GM12878 (cell line): ENCODE measurements around the gene ZNF311. TPM values are rescaled to one million over a fixed set of nuclear protein-coding genes. Genes with fewer than 3 reads are reported as not detected.

Experiments used
- BHLHE40 ChIP-seq, 2 experiments: fragments of 450-650 bp in 1 of 2; IDR thresholded peaks; 2 replicates each; pipeline ENCODE4 v1.6.1; 2011 to 2017; ENCODE audit warnings: low read depth in 2 of 2, borderline replicate concordance in 1 of 2, improper control_type of control experiment in 1 of 2, low read length in 1 of 2, mild to moderate bottlenecking in 1 of 2
- CBFB ChIP-seq: IDR thresholded peaks from 2 replicates; pipeline ENCODE4 v1.6.1; 2016; ENCODE audit warnings: antibody characterized with exemption, low read depth
- CEBPB ChIP-seq, 2 experiments: fragments of 150-350 bp in 1 of 2; IDR thresholded peaks; 2 replicates each; pipeline ENCODE4 v1.6.1; 2012 to 2014; ENCODE audit warnings: low read depth in 2 of 2, low read length in 2 of 2, borderline replicate concordance in 1 of 2, inconsistent platforms in 1 of 2
- CREM ChIP-seq: IDR thresholded peaks from 2 replicates; pipeline ENCODE4 v1.6.1; 2014; ENCODE audit warnings: antibody characterized with exemption, low read depth
- ESRRA ChIP-seq: IDR thresholded peaks from 2 replicates; pipeline ENCODE4 v1.6.1; 2012; ENCODE audit warnings: mild to moderate bottlenecking, low read length, improper control_type of control experiment
- GABPA ChIP-seq: IDR thresholded peaks from 2 replicates; pipeline ENCODE4 v1.6.1; 2014; ENCODE audit warnings: antibody characterized with exemption, low read depth, mild to moderate bottlenecking, inconsistent platforms
- HDAC2 ChIP-seq: fragments of 200-600 bp; sonication (generic); IDR thresholded peaks from 2 replicates; pipeline ENCODE4 v1.6.1; 2017
- HDAC6 ChIP-seq: fragments of 200-600 bp; sonication (generic); IDR thresholded peaks from one replicate; pipeline ENCODE4 v1.8.0; 2017; ENCODE audit warnings: antibody characterized with exemption; ENCODE audit not compliant: unreplicated experiment
- JUNB ChIP-seq: IDR thresholded peaks from 2 replicates; pipeline ENCODE4 v1.6.1; 2016; ENCODE audit warnings: antibody characterized with exemption, mild to moderate bottlenecking
- KDM1A ChIP-seq: fragments of 200-600 bp; sonication (generic); IDR thresholded peaks from 2 replicates; pipeline ENCODE4 v1.6.1; 2016; ENCODE audit warnings: borderline replicate concordance
- KLF5 ChIP-seq: fragments of 450-650 bp; IDR thresholded peaks from 2 replicates; pipeline ENCODE4 v1.6.1; 2014; ENCODE audit warnings: mild to moderate bottlenecking; ENCODE audit not compliant: partially characterized antibody
- NFIC ChIP-seq: IDR thresholded peaks from 2 replicates; pipeline ENCODE4 v1.6.1; 2012; ENCODE audit warnings: low read depth, mild to moderate bottlenecking, inconsistent platforms, low read length, moderate library complexity
- POLR2A ChIP-seq: IDR thresholded peaks from 2 replicates; pipeline ENCODE4 v1.6.1; 2011; ENCODE audit warnings: low read depth, mild to moderate bottlenecking, low read length
- RB1 ChIP-seq: fragments of 450-650 bp; formaldehyde crosslinking; IDR thresholded peaks from 2 replicates; pipeline ENCODE4 v1.6.1; 2017; ENCODE audit warnings: mild to moderate bottlenecking, borderline replicate concordance
- RUNX3 ChIP-seq: IDR thresholded peaks from 2 replicates; pipeline ENCODE4 v1.6.1; 2012; ENCODE audit warnings: low read length, inconsistent platforms
- SIN3A ChIP-seq: IDR thresholded peaks from 2 replicates; pipeline ENCODE4 v1.6.1; 2012; ENCODE audit warnings: low read depth, low read length, improper control_type of control experiment
- SPI1 ChIP-seq: IDR thresholded peaks from 2 replicates; pipeline ENCODE4 v1.6.1; 2011; ENCODE audit warnings: low read depth, mild to moderate bottlenecking, low read length, moderate library complexity, borderline replicate concordance; ENCODE audit not compliant: insufficient read depth
- SREBF1 ChIP-seq: IDR thresholded peaks from 2 replicates; pipeline ENCODE4 v1.6.1; 2012; ENCODE audit warnings: mild to moderate bottlenecking, low read length
- TARDBP ChIP-seq: IDR thresholded peaks from 2 replicates; pipeline ENCODE4 v1.6.1; 2016; ENCODE audit warnings: borderline replicate concordance
- TCF12 ChIP-seq: IDR thresholded peaks from 2 replicates; pipeline ENCODE4 v1.6.1; 2011; ENCODE audit warnings: low read depth, mild to moderate bottlenecking, low read length
- WRNIP1 ChIP-seq: IDR thresholded peaks from 2 replicates; pipeline ENCODE4 v1.6.1; 2011; ENCODE audit warnings: low read depth, low read length, improper control_type of control experiment, borderline replicate concordance
- ZNF207 ChIP-seq: fragments of 450-650 bp; IDR thresholded peaks from 2 replicates; pipeline ENCODE4 v1.6.1; 2014; ENCODE audit warnings: antibody characterized with exemption, mild to moderate bottlenecking, borderline replicate concordance
- polyA plus RNA-seq, 11 experiments: library from polyadenylated mRNA; depleted of rRNA in 4 of 11; unstranded in 6 of 11; stranded (reverse) in 5 of 11; fragments of >200 nt; fragmentation: Nextera tagmentation in 4 of 11; fragmentation: Illumina TruSeq in 1 of 11; extraction: Ambion mirVana in 4 of 11; extraction: Trizol in 1 of 11; gene quantifications; 1 replicate in 1 of 11; 2 replicates in 10 of 11; pipeline versions ENCODE4 v1.2.1 to v1.2.3, GENCODE V29; 2011 to 2016; ENCODE audit warnings: inconsistent platforms in 2 of 11, missing spikeins in 2 of 11, low read depth in 1 of 11
- total RNA-seq, 4 experiments: library from RNA; depleted of rRNA in 3 of 4; stranded (reverse); fragments of >200 nt in 3 of 4; fragmentation: Illumina TruSeq in 1 of 4; extraction: Trizol in 1 of 4; gene quantifications; 2 replicates each; pipeline versions ENCODE4 v1.2.1 to v1.2.3, GENCODE V29; 2013 to 2021
- TF ChIP-seq, protein P1 (sequence below): fragments of 450-650 bp; formaldehyde crosslinking; IDR thresholded peaks from 2 replicates; pipeline ENCODE4 v1.5.0; 2022; ENCODE audit warnings: mild to moderate bottlenecking, missing genetic modification characterization
- TF ChIP-seq, protein P2 (sequence below): IDR thresholded peaks from 2 replicates; pipeline ENCODE4 v1.6.1; 2011; ENCODE audit warnings: low read depth, low read length, improper control_type of control experiment, borderline replicate concordance
- TF ChIP-seq, protein P3 (sequence below): IDR thresholded peaks from 2 replicates; pipeline ENCODE4 v1.6.1; 2011; ENCODE audit warnings: mild to moderate bottlenecking, low read depth, low read length, moderate library complexity; ENCODE audit not compliant: insufficient replicate concordance

Gene ZNF311
- total and polyA plus RNA-seq, 10 of the 15 experiments (the other 5 are each of a cell fraction or from before 2014, with no cell fraction given): 0.07 TPM; not detected in 9

DNA sequence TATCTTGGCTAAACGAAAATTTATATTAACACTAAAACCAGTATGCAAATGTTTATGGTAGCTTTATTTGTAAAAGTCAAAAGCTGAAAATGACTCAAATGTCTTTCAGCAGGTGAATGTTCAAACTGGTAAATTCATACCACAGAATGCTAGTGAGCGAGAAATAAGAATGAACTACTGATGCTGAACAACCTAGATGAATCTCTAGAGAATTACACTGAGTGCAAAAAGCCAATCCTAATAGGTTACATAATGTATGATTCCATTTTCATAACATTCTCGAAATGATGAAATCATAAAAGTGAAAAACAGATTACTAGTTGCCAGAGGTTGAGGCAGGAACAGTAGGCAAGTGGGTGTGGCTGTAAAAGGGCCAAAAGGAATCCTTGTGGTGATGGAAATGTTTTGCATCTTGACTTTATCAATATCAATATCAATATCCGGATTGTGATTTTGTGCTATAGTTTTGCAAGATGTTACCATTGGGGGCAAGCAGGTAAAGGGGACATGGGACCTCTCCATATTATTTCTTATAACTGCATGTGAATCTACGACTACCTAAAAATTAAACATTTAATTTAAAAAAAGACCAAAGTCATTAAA lies 26.1 kb downstream of the ZNF311 start (continued):
- TF ChIP-seq SIN3A (no peak), SREBF1 (no peak), CREM (peak; percentile 33; the same call in 1 of the 2 replicates), KLF5 (no peak), ZNF207 (no peak), ESRRA (no peak), HDAC2 (no peak), TARDBP (no peak), KDM1A (no peak), CEBPB (IDR thresholded peaks at IDR 0.05; ENCODE audit: borderline replicate concordance in 1 of 2, low read depth in 2 of 2, low read length in 2 of 2) (no peak), TCF12 (no peak), BHLHE40 (IDR thresholded peaks at IDR 0.05; ENCODE audit: borderline replicate concordance in 1 of 2, low read depth in 2 of 2, low read length in 1 of 2) (0 out of 4 replicates have a peak, but pooled peaks of 1 of the 2 experiments have one; percentile 14), POLR2A (no peak), GABPA (no peak), CBFB (no peak), RUNX3 (peak; percentile 68), RB1 (no peak), JUNB (peak; percentile 81), NFIC (peak; percentile 66), SPI1 (no peak), HDAC6 (no peak), WRNIP1 (no peak)
- TF ChIP-seq, protein P1, sequence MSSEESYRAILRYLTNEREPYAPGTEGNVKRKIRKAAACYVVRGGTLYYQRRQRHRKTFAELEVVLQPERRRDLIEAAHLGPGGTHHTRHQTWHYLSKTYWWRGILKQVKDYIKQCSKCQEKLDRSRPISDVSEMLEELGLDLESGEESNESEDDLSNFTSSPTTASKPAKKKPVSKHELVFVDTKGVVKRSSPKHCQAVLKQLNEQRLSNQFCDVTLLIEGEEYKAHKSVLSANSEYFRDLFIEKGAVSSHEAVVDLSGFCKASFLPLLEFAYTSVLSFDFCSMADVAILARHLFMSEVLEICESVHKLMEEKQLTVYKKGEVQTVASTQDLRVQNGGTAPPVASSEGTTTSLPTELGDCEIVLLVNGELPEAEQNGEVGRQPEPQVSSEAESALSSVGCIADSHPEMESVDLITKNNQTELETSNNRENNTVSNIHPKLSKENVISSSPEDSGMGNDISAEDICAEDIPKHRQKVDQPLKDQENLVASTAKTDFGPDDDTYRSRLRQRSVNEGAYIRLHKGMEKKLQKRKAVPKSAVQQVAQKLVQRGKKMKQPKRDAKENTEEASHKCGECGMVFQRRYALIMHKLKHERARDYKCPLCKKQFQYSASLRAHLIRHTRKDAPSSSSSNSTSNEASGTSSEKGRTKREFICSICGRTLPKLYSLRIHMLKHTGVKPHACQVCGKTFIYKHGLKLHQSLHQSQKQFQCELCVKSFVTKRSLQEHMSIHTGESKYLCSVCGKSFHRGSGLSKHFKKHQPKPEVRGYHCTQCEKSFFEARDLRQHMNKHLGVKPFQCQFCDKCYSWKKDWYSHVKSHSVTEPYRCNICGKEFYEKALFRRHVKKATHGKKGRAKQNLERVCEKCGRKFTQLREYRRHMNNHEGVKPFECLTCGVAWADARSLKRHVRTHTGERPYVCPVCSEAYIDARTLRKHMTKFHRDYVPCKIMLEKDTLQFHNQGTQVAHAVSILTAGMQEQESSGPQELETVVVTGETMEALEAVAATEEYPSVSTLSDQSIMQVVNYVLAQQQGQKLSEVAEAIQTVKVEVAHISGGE (CRISPR knock-in tag): no peak
- TF ChIP-seq, protein P2, sequence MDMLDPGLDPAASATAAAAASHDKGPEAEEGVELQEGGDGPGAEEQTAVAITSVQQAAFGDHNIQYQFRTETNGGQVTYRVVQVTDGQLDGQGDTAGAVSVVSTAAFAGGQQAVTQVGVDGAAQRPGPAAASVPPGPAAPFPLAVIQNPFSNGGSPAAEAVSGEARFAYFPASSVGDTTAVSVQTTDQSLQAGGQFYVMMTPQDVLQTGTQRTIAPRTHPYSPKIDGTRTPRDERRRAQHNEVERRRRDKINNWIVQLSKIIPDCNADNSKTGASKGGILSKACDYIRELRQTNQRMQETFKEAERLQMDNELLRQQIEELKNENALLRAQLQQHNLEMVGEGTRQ: no peak
- TF ChIP-seq, protein P3, sequence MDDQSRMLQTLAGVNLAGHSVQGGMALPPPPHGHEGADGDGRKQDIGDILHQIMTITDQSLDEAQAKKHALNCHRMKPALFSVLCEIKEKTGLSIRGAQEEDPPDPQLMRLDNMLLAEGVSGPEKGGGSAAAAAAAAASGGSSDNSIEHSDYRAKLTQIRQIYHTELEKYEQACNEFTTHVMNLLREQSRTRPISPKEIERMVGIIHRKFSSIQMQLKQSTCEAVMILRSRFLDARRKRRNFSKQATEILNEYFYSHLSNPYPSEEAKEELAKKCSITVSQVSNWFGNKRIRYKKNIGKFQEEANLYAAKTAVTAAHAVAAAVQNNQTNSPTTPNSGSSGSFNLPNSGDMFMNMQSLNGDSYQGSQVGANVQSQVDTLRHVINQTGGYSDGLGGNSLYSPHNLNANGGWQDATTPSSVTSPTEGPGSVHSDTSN: no peak
